ENCODE measurements around the gene KIF1B.

Gene KIF1B

DNA sequence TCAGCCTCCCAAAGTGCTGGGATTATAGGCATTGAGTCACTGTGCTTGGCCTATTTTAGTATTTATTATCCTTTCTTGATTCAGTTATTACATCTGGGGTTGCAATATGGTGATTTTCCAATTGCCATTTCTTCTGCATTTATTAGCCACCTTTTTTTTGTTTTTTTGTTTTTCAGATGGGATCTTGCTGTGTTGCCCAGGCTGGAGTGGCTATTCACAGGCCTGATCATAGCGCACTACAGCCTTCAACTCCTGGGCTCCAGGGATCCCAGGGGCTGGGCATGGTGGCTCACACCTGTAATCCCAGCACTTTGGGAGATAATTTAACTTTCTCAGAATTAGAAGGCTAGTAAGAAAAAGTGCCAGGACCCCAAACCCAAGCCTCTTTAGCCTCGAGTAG lies 106.4 kb downstream of the KIF1B start:
- Histone ChIP-seq H3K27ac (ENCODE audit: low read length) (no peak overlapping the region), H3K9me3 (ENCODE audit: control insufficient read depth, low read depth, low read length) (no peaks in the 10 kb centered on the region), H3K4me1 (ENCODE audit: control insufficient read depth, low read depth, low read length) (peaks cover 13% of the 10 kb centered on the region), H3K27me3 (ENCODE audit: control insufficient read depth, insufficient read depth, low read length) (no peaks in the 10 kb centered on the region), H3K4me3 (ENCODE audit: low read length) (no peak overlapping the region), H3K9ac (ENCODE audit: low read length) (no peak overlapping the region), H3K36me3 (ENCODE audit: control insufficient read depth, low read depth, low read length) (peaks cover 3% of the 10 kb centered on the region)

GRCh38 chr1:10319750-10320149 lies 109.4 kb downstream of the KIF1B start:
- Histone ChIP-seq H3K27me3 (ENCODE audit: control insufficient read depth, insufficient read depth, low read length) (no peaks in the 10 kb centered on the region), H3K9me3 (ENCODE audit: control insufficient read depth, low read depth, low read length) (no peaks in the 10 kb centered on the region), H3K4me1 (ENCODE audit: control insufficient read depth, low read depth, low read length) (peaks cover 13% of the 10 kb centered on the region), H3K9ac (ENCODE audit: low read length) (peak overlapping the region; percentile 3), H3K36me3 (ENCODE audit: control insufficient read depth, low read depth, low read length) (peaks cover 20% of the 10 kb centered on the region), H3K4me3 (ENCODE audit: low read length) (no peak overlapping the region), H3K27ac (ENCODE audit: low read length) (peak overlapping the region; percentile 47)

DNA sequence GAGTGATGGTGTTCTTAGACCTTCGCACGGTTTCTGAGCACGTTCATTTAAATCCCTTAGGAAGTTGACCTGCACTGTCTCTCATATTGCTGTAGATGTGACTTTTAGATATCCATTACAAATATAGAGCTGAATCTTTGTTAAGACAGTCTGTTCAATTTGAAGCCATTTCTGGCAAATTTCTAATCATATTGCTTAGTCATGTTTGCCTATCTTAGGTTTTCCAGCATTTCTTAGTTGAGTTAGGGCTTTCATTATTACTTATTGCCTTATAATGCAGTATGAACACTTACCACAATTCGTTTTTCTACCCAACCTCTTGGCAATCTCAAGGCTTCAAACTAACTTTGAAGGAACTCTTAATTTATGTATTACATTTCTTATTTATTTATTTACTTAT lies 110.0 kb downstream of the KIF1B start:
- Histone ChIP-seq H3K4me3 (ENCODE audit: low read length) (no peak overlapping the region), H3K9me3 (ENCODE audit: control insufficient read depth, low read depth, low read length) (no peaks in the 10 kb centered on the region), H3K36me3 (ENCODE audit: control insufficient read depth, low read depth, low read length) (peaks cover 25% of the 10 kb centered on the region), H3K27me3 (ENCODE audit: control insufficient read depth, insufficient read depth, low read length) (no peaks in the 10 kb centered on the region), H3K27ac (ENCODE audit: low read length) (peak overlapping the region; percentile 47), H3K4me1 (ENCODE audit: control insufficient read depth, low read depth, low read length) (peaks cover 13% of the 10 kb centered on the region), H3K9ac (ENCODE audit: low read length) (no peak overlapping the region)

DNA sequence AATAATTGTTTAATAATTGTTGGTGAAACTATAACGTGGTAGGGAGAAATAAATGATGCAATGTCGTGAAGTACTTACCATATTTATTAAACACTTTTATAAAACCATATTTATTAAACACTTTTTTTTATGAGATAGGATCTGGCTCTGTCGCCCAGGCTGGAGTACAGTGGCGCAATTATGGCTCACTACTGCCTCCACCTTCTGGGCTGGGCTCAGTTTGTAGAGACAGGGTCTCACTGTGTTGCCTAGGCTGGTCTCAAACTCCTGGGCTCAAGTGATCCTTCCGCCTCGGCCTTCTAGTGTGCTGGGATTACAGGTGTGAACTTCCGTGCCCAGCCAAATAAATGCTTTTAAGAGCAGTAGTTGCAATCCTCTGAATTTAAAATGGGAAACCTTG lies 112.5 kb downstream of the KIF1B start:
- Histone ChIP-seq H3K36me3 (ENCODE audit: control insufficient read depth, low read depth, low read length) (peaks cover 33% of the 10 kb centered on the region), H3K9me3 (ENCODE audit: control insufficient read depth, low read depth, low read length) (no peaks in the 10 kb centered on the region), H3K27me3 (ENCODE audit: control insufficient read depth, insufficient read depth, low read length) (no peaks in the 10 kb centered on the region), H3K4me1 (ENCODE audit: control insufficient read depth, low read depth, low read length) (peaks cover 13% of the 10 kb centered on the region), H3K27ac (ENCODE audit: low read length) (no peak overlapping the region), H3K4me3 (ENCODE audit: low read length) (no peak overlapping the region), H3K9ac (ENCODE audit: low read length) (no peak overlapping the region)

GRCh38 chr1:10324627-10325026 lies 114.3 kb downstream of the KIF1B start:
- H3K9ac ChIP-seq (ENCODE audit: low read length), result no peak overlapping the region
- no peak overlapping the region for H3K27ac ChIP-seq (ENCODE audit: low read length)
- peaks cover 41% of the 10 kb centered on the region for H3K36me3 ChIP-seq (ENCODE audit: control insufficient read depth, low read depth, low read length)

DNA sequence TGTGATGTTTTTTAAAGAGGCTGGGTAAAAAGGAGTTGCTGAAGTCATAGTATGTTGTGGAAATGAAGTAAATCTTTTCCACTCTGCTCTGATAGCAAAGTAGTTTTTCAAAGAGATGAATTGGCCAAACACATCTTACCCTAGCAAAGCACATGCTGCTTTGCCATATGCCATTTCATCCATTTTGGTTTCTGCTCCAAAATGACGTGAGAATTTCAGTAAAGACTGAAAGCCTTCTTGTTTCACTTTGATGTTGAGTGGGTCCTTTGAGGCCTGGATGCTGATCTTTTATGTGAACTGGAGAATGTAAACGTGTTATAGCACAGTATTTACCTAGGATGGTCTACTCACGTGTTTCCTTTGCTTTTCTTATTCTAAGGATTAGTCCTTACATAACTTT lies 115.2 kb downstream of the KIF1B start:
- Histone ChIP-seq H3K27me3 (ENCODE audit: control insufficient read depth, insufficient read depth, low read length) (no peaks in the 10 kb centered on the region), H3K9ac (ENCODE audit: low read length) (no peak overlapping the region), H3K4me3 (ENCODE audit: low read length) (no peak overlapping the region), H3K4me1 (ENCODE audit: control insufficient read depth, low read depth, low read length) (no peaks in the 10 kb centered on the region), H3K27ac (ENCODE audit: low read length) (no peak overlapping the region), H3K36me3 (ENCODE audit: control insufficient read depth, low read depth, low read length) (peaks cover 41% of the 10 kb centered on the region), H3K9me3 (ENCODE audit: control insufficient read depth, low read depth, low read length) (no peaks in the 10 kb centered on the region)

More at GRCh38 chr1:10324627-10325026, 114.3 kb downstream of the KIF1B start:
- no peaks in the 10 kb centered on the region for H3K9me3 ChIP-seq (ENCODE audit: control insufficient read depth, low read depth, low read length)
- no peaks in the 10 kb centered on the region for H3K27me3 ChIP-seq (ENCODE audit: control insufficient read depth, insufficient read depth, low read length)
- H3K4me3 ChIP-seq (ENCODE audit: low read length), result no peak overlapping the region
- H3K4me1 ChIP-seq (ENCODE audit: control insufficient read depth, low read depth, low read length), result peaks cover 8% of the 10 kb centered on the region

- peaks cover 42% of the 10 kb centered on the region for H3K36me3 ChIP-seq (ENCODE audit: control insufficient read depth, low read depth, low read length)
Observed at GRCh38 chr1:10326251-10326650, 115.9 kb downstream of the KIF1B start.

DNA sequence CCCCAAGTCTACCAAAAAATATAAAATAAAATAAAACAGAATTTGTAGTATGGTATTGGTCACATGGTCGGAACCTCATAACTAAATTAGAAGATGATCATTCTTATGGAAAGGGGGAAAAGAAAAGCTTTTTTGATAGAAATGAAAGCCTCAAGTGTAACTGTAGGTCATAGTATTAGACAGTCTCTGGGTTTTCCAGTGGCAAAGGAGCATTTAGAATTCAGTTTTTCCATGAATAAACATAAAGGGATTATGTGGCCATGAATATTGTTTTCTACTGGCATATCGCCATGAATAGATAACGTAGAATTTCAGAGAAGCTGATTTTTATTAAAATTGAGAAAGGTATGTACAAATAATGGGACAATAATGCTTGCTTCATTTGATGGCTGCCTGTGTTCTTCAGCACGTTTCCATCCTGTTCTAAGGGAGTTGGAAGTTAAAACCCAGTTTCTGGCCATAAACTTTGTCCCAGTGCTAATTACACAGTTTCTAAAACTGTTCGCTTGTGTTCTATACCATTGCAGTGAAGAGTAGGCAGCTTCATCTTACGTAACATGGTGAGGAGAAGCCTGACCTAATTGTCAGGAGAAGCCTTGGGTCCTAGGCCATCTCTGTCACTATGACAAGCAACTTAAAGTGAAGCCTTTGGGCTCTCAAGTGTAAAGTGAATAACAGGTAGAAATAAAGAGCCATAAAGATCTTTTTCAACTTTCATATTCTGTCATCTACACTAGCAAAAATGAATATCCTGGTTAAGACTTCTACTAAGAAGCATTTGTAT lies 118.0 kb downstream of the KIF1B start:
- Histone ChIP-seq H3K4me1 (ENCODE audit: control insufficient read depth, low read depth, low read length) (no peaks in the 10 kb centered on the region), H3K4me3 (ENCODE audit: low read length) (no peak overlapping the region), H3K36me3 (ENCODE audit: control insufficient read depth, low read depth, low read length) (peaks cover 38% of the 10 kb centered on the region), H3K9ac (ENCODE audit: low read length) (no peak overlapping the region), H3K27me3 (ENCODE audit: control insufficient read depth, insufficient read depth, low read length) (no peaks in the 10 kb centered on the region), H3K9me3 (ENCODE audit: control insufficient read depth, low read depth, low read length) (no peaks in the 10 kb centered on the region), H3K27ac (ENCODE audit: low read length) (no peak overlapping the region)

More at GRCh38 chr1:10326251-10326650, 115.9 kb downstream of the KIF1B start:
- H3K9ac ChIP-seq (ENCODE audit: low read length), result no peak overlapping the region
- H3K9me3 ChIP-seq (ENCODE audit: control insufficient read depth, low read depth, low read length), result no peaks in the 10 kb centered on the region
- no peaks in the 10 kb centered on the region for H3K4me1 ChIP-seq (ENCODE audit: control insufficient read depth, low read depth, low read length)
- no peaks in the 10 kb centered on the region for H3K27me3 ChIP-seq (ENCODE audit: control insufficient read depth, insufficient read depth, low read length)
- H3K27ac ChIP-seq (ENCODE audit: low read length), result no peak overlapping the region
- H3K4me3 ChIP-seq (ENCODE audit: low read length), result no peak overlapping the region

DNA sequence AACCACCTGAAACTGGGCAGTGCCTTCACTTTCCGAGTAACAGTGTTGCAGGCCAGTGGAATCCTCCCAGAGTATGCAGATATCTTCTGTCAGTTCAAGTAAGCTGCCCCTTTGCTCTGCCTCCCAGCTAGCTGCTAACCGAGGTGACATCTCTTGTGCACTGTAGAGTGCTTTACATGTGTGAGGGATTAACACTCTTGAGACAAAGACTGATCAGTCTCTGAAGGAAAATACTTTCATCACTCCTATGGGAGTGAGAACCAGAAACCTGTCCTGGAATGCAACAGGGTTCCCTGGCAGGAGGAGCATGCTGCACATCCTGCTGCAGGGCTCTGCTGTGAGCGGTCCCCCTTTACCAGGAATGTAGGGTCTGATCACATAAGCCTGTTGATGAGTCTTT lies 127.1 kb downstream of the KIF1B start:
- peaks cover 58% of the 10 kb centered on the region for H3K36me3 ChIP-seq (ENCODE audit: control insufficient read depth, low read depth, low read length)
- H3K9me3 ChIP-seq (ENCODE audit: control insufficient read depth, low read depth, low read length), result no peaks in the 10 kb centered on the region
- no peak overlapping the region for H3K9ac ChIP-seq (ENCODE audit: low read length)
- H3K27me3 ChIP-seq (ENCODE audit: control insufficient read depth, insufficient read depth, low read length), result no peaks in the 10 kb centered on the region
- H3K4me1 ChIP-seq (ENCODE audit: control insufficient read depth, low read depth, low read length), result peaks cover 8% of the 10 kb centered on the region
- no peak overlapping the region for H3K4me3 ChIP-seq (ENCODE audit: low read length)
- no peak overlapping the region for H3K27ac ChIP-seq (ENCODE audit: low read length)

DNA sequence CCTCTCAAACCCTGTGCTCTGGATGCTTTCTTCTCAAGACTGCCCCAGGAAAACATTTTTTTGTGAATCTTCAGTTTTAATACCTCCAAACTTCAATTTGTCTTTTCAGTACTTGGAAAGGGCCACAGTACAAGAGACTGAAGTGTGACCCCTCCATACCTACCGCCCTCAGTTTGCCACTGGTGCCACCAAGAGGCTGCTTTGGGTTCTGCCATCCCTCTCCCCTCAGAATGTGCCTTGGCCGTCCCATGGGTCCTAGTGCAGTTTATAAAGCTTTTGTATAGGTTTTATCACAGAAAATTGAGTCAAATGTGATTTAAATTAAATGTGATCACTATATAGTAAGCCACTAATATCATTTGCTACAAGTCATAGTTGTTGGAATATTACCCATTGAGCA lies 127.7 kb downstream of the KIF1B start:
- no peaks in the 10 kb centered on the region for H3K9me3 ChIP-seq (ENCODE audit: control insufficient read depth, low read depth, low read length)
- no peak overlapping the region for H3K27ac ChIP-seq (ENCODE audit: low read length)
- no peak overlapping the region for H3K9ac ChIP-seq (ENCODE audit: low read length)
- H3K36me3 ChIP-seq (ENCODE audit: control insufficient read depth, low read depth, low read length), result peaks cover 64% of the 10 kb centered on the region
- no peaks in the 10 kb centered on the region for H3K27me3 ChIP-seq (ENCODE audit: control insufficient read depth, insufficient read depth, low read length)
- no peak overlapping the region for H3K4me3 ChIP-seq (ENCODE audit: low read length)
- H3K4me1 ChIP-seq (ENCODE audit: control insufficient read depth, low read depth, low read length), result peaks cover 8% of the 10 kb centered on the region

- Histone ChIP-seq H3K9me3 (ENCODE audit: control insufficient read depth, low read depth, low read length) (no peaks in the 10 kb centered on the region), H3K4me3 (ENCODE audit: low read length) (no peak overlapping the region), H3K36me3 (ENCODE audit: control insufficient read depth, low read depth, low read length) (peaks cover 67% of the 10 kb centered on the region), H3K27ac (ENCODE audit: low read length) (no peak overlapping the region), H3K9ac (ENCODE audit: low read length) (no peak overlapping the region), H3K27me3 (ENCODE audit: control insufficient read depth, insufficient read depth, low read length) (no peaks in the 10 kb centered on the region), H3K4me1 (ENCODE audit: control insufficient read depth, low read depth, low read length) (peaks cover 8% of the 10 kb centered on the region)
Observed at GRCh38 chr1:10338611-10339010, 128.2 kb downstream of the KIF1B start.

GRCh38 chr1:10339036-10339567 lies 128.7 kb downstream of the KIF1B start:
- no peak overlapping the region for H3K27ac ChIP-seq (ENCODE audit: low read length)
- H3K36me3 ChIP-seq (ENCODE audit: control insufficient read depth, low read depth, low read length), result peaks cover 70% of the 10 kb centered on the region
- peaks cover 8% of the 10 kb centered on the region for H3K4me1 ChIP-seq (ENCODE audit: control insufficient read depth, low read depth, low read length)
- H3K27me3 ChIP-seq (ENCODE audit: control insufficient read depth, insufficient read depth, low read length), result no peaks in the 10 kb centered on the region
- no peaks in the 10 kb centered on the region for H3K9me3 ChIP-seq (ENCODE audit: control insufficient read depth, low read depth, low read length)
- H3K9ac ChIP-seq (ENCODE audit: low read length), result peak overlapping the region; percentile 36
- H3K4me3 ChIP-seq (ENCODE audit: low read length), result no peak overlapping the region
